A549 (cell line): ENCODE results near the gene PTPN9. TPM values are rescaled to one million over a fixed set of nuclear protein-coding genes. Genes with fewer than 3 reads are reported as not detected.

Experiments used
- ATAC-seq, 2 experiments: fragments of 200-7000 bp in 1 of 2; fragments of >200 bp in 1 of 2; cut with Nextera tagmentation in 1 of 2; cut with Tn5 transposase in 1 of 2; 3 replicates each; pipeline versions ENCODE4 v1.8.0 to v1.9.1; 2018 to 2020; ENCODE audit warnings: mild to moderate bottlenecking in 1 of 2, moderate library complexity in 1 of 2
- CTCF ChIA-PET: fragments of 300-600 bp; sonication (Branson Sonifier 250); formaldehyde crosslinking; extraction: SDS; loops from one replicate; lab custom pipeline; 2021; ENCODE audit warnings: antibody characterized with exemption, inconsistent platforms; lab: Yijun Ruan, JAX
- POLR2A ChIA-PET: fragments of 350-600 bp; formaldehyde crosslinking; extraction: SDS; loops from one replicate; lab custom pipeline; 2021; ENCODE audit warnings: antibody characterized with exemption, inconsistent platforms; lab: Yijun Ruan, JAX
- DNase-seq, 2 experiments: peaks; one replicate each; pipeline versions ENCODE4 v3.0.0 to v3.0.0-alpha.2; 2011 to 2016; ENCODE audit warnings: low read depth in 1 of 2, low spot score in 1 of 2
- FAIRE-seq: peaks from 2 replicates; lab custom pipeline; 2011; peaks lifted over from hg19 to GRCh38; lab: Jason Lieb, UNC
- H3K27ac ChIP-seq, 2 experiments: fragments of >200 bp; sonication (Bioruptor Twin); formaldehyde crosslinking; 3 replicates each; pipeline ENCODE4 v1.5.1; 2016 to 2017
- H3K4me1 ChIP-seq: fragments of >200 bp; sonication (Bioruptor Twin); formaldehyde crosslinking; 3 replicates; pipeline ENCODE4 v1.6.1; 2016
- H3K4me2 ChIP-seq: fragments of >200 bp; sonication (Bioruptor Twin); formaldehyde crosslinking; 3 replicates; pipeline ENCODE4 v1.6.1; 2016
- H3K4me3 ChIP-seq: fragments of >200 bp; sonication (Bioruptor Twin); formaldehyde crosslinking; 3 replicates; pipeline ENCODE4 v1.5.1; 2016
- H3K9me3 ChIP-seq: fragments of >200 bp; sonication (Bioruptor Twin); formaldehyde crosslinking; 3 replicates; pipeline ENCODE4 v1.6.1; 2016
- ATOH8 ChIP-seq: fragments of 250-450 bp; sonication (Bioruptor Pico); IDR thresholded peaks from 2 replicates; pipeline ENCODE4 v1.5.0; 2020; ENCODE audit warnings: low read depth, mild to moderate bottlenecking, moderate library complexity
- CBX2 ChIP-seq: fragments of 200-600 bp; sonication (generic); IDR thresholded peaks from 2 replicates; pipeline ENCODE4 v1.6.1; 2016; ENCODE audit warnings: low read depth, mild to moderate bottlenecking, borderline replicate concordance
- CHD2 ChIP-seq: fragments of 150-350 bp; IDR thresholded peaks from 2 replicates; pipeline ENCODE4 v1.6.1; 2014; ENCODE audit warnings: low read length; ENCODE audit not compliant: partially characterized antibody
- CTCF ChIP-seq: fragments of >200 bp; sonication (Bioruptor Twin); formaldehyde crosslinking; IDR thresholded peaks from 3 replicates; pipeline ENCODE4 v1.5.1; 2016
- ELK1 ChIP-seq: fragments of 150-350 bp; IDR thresholded peaks from 2 replicates; pipeline ENCODE4 v1.6.1; 2014; ENCODE audit warnings: low read depth, mild to moderate bottlenecking, low read length
- FOSB ChIP-seq: fragments of 250-450 bp; sonication (Bioruptor Pico); IDR thresholded peaks from 2 replicates; pipeline ENCODE4 v1.5.0; 2020; ENCODE audit warnings: mild to moderate bottlenecking, moderate library complexity
- HEYL ChIP-seq: fragments of 250-450 bp; sonication (Bioruptor Pico); IDR thresholded peaks from 2 replicates; pipeline ENCODE4 v1.8.0; 2021; ENCODE audit warnings: mild to moderate bottlenecking, moderate library complexity
- HOXA7 ChIP-seq: fragments of 250-450 bp; sonication (Bioruptor Pico); IDR thresholded peaks from 2 replicates; pipeline ENCODE4 v1.5.0; 2020; ENCODE audit warnings: mild to moderate bottlenecking, moderate library complexity
- HOXB13 ChIP-seq: fragments of 250-450 bp; sonication (Bioruptor Pico); IDR thresholded peaks from 2 replicates; pipeline ENCODE4 v1.5.0; 2020; ENCODE audit warnings: low read depth, mild to moderate bottlenecking, moderate library complexity
- HOXB5 ChIP-seq: fragments of 250-450 bp; sonication (Bioruptor Pico); IDR thresholded peaks from 2 replicates; pipeline ENCODE4 v1.5.0; 2020; ENCODE audit warnings: mild to moderate bottlenecking, moderate library complexity
- JUN ChIP-seq, 2 experiments: fragments of >200 bp; sonication (Bioruptor Twin); formaldehyde crosslinking; IDR thresholded peaks; 2 replicates in 1 of 2; 3 replicates in 1 of 2; pipeline ENCODE4 v1.6.1; 2016 to 2017
- KDM5A ChIP-seq: fragments of 200-600 bp; sonication (generic); IDR thresholded peaks from 2 replicates; pipeline ENCODE4 v1.6.1; 2016; ENCODE audit warnings: antibody characterized with exemption, mild to moderate bottlenecking
- MAX ChIP-seq: IDR thresholded peaks from 2 replicates; pipeline ENCODE4 v1.6.1; 2012
- MYC ChIP-seq: IDR thresholded peaks from 2 replicates; pipeline ENCODE4 v1.6.1; 2012; ENCODE audit warnings: mild to moderate bottlenecking, inconsistent platforms, low read length, improper control_type of control experiment, borderline replicate concordance
- NFE2L2 ChIP-seq: fragments of 150-350 bp; conservative IDR thresholded peaks from 2 replicates; pipeline ENCODE4 v1.6.1; 2014; ENCODE audit warnings: low read length
- POLR2AphosphoS2 ChIP-seq: conservative IDR thresholded peaks from 2 replicates; pipeline ENCODE4 v1.6.1; 2012; ENCODE audit warnings: low read length, improper control_type of control experiment, inconsistent platforms
- RCOR1 ChIP-seq: fragments of 150-350 bp; IDR thresholded peaks from 2 replicates; pipeline ENCODE4 v1.6.1; 2014; ENCODE audit warnings: antibody characterized with exemption, low read length, low read depth
- REST ChIP-seq: fragments of 200-600 bp; sonication (generic); IDR thresholded peaks from 2 replicates; pipeline ENCODE4 v1.6.1; 2016; ENCODE audit warnings: antibody characterized with exemption, mild to moderate bottlenecking, moderate library complexity
- RFX5 ChIP-seq: fragments of 450-650 bp; IDR thresholded peaks from 2 replicates; pipeline ENCODE4 v1.7.1; 2014; ENCODE audit warnings: antibody characterized with exemption, mild to moderate bottlenecking, moderate library complexity
- TP53 ChIP-seq: fragments of 250-450 bp; sonication (Bioruptor Pico); IDR thresholded peaks from 2 replicates; pipeline ENCODE4 v1.5.0; 2021; ENCODE audit warnings: mild to moderate bottlenecking, moderate library complexity
- USF2 ChIP-seq: fragments of 450-650 bp; IDR thresholded peaks from 2 replicates; pipeline ENCODE4 v1.6.1; 2014; ENCODE audit warnings: antibody characterized with exemption
- ZC3H11A ChIP-seq: fragments of 450-650 bp; IDR thresholded peaks from 2 replicates; pipeline ENCODE4 v1.6.1; 2014; ENCODE audit warnings: antibody characterized with exemption, mild to moderate bottlenecking
- ZFP36 ChIP-seq: fragments of 450-650 bp; IDR thresholded peaks from 2 replicates; pipeline ENCODE4 v1.6.1; 2014; ENCODE audit warnings: borderline replicate concordance; ENCODE audit not compliant: partially characterized antibody
- ZSCAN20 ChIP-seq: fragments of 250-450 bp; sonication (Bioruptor Pico); IDR thresholded peaks from 2 replicates; pipeline ENCODE4 v1.8.0; 2022; ENCODE audit warnings: mild to moderate bottlenecking, moderate library complexity
- WGBS: methylation state at CpG from one replicate; pipeline ENCODE4 v1.1.6; 2017; ENCODE audit errors: missing lambda C conversion rate; 5-methylcytosine and 5-hydroxymethylcytosine counted together
- polyA plus RNA-seq, 4 experiments: library from polyadenylated mRNA; depleted of rRNA in 3 of 4; stranded (reverse); fragments of >200 nt; fragmentation: RNase III in 1 of 4; extraction: RNeasy Plus Mini Kit Qiagen cat#74134 plus additional on column Dnase treatment in 1 of 4; gene quantifications; 2 replicates in 3 of 4; 3 replicates in 1 of 4; pipeline ENCODE4 v1.2.3, GENCODE V29; 2011 to 2017

Gene PTPN9
- polyA plus RNA-seq, 2 of the 4 experiments (the other 2 are of a cell fraction) = 29.5 to 60.2 TPM

- no peak for TF ChIP-seq CBX2
- TF ChIP-seq RCOR1 = no peak
- no peak for TF ChIP-seq HOXB13 (CRISPR knock-in tag)
- TF ChIP-seq MYC = no peak
- TF ChIP-seq CTCF = peak; percentile 62
- TF ChIP-seq JUN (IDR thresholded peaks at IDR 0.05) = no peak
- no peak for TF ChIP-seq USF2
- no peak for TF ChIP-seq KDM5A
- no peak for TF ChIP-seq CHD2
- TF ChIP-seq MAX = 0 out of 2 replicates have a peak, but pooled peaks have one; percentile 14
- TF ChIP-seq TP53 = no peak
- TF ChIP-seq FOSB (CRISPR knock-in tag) = no peak
- TF ChIP-seq ZC3H11A = no peak
- TF ChIP-seq RFX5 = no peak
- TF ChIP-seq HOXA7 = no peak
Measured at GRCh38 chr15:75532413-75533250, 46.5 kb downstream of the PTPN9 start (continued).

- POLR2A ChIA-PET = no interaction called here
- no peak for FAIRE-seq
- Histone ChIP-seq H3K4me3 (no peak overlapping the region), H3K9me3 (no peaks in the 10 kb centered on the region), H3K4me1 (peaks cover 34% of the 10 kb centered on the region), H3K27ac (peak overlapping the region; percentile 45 to 53; a peak in 3 of 6 replicates), H3K4me2 (peak overlapping the region; percentile 56)
- TF ChIP-seq POLR2AphosphoS2 = no peak
- TF ChIP-seq NFE2L2 = no peak
- TF ChIP-seq HEYL = no peak
- no peak for TF ChIP-seq ZSCAN20
- no peak for TF ChIP-seq HOXB5 (CRISPR knock-in tag)
- no peak for TF ChIP-seq JUN (IDR thresholded peaks at IDR 0.05)
- TF ChIP-seq ELK1 = no peak
- no peak for TF ChIP-seq ZFP36
- TF ChIP-seq REST = no peak
- no peak for TF ChIP-seq ATOH8 (CRISPR knock-in tag)
- WGBS = 36% methylated on average over 3 of the region's 3 CpGs
- CTCF ChIA-PET = interaction anchor here (0.6 to 3.4 kb wide), 8 partner anchors 10 to 155 kb away, joined by 3 to 21 read pairs (median 5); partner anchors contain the start of gene PTPN9
- ATAC-seq = peak; percentile 19 to 45; a peak in 4 of 6 replicates
- no peak for DNase-seq
Measured at GRCh38 chr15:75531041-75531450, 48.1 kb downstream of the PTPN9 start.
